ENCODE results near the gene IFITM1. TPM values are rescaled to one million over a fixed set of nuclear protein-coding genes. Genes with fewer than 3 reads are reported as not detected.

The IFITM1 gene
- total and polyA plus RNA-seq, 2 of the 13 experiments (the other 11 are each of a cell fraction or from before 2014, with no cell fraction given): 0.38 to 11.1 TPM

GRCh38 chr11:297586-298405 lies 16.0 kb upstream of the IFITM1 start (continued):
- TF ChIP-seq ARID3A (IDR thresholded peaks at IDR 0.05; ENCODE audit: low read depth, low read length) (no peak), ZNF770 (CRISPR knock-in tag; IDR thresholded peaks at IDR 0.05) (no peak), NFIC (IDR thresholded peaks at IDR 0.05; ENCODE audit: low read length) (no peak), NONO (IDR thresholded peaks at IDR 0.05) (no peak), NONO (CRISPR knock-in tag; conservative IDR thresholded peaks at IDR 0.05) (no peak), ZBTB7B (CRISPR knock-in tag; IDR thresholded peaks at IDR 0.05) (no peak), ZNF598 (CRISPR knock-in tag; IDR thresholded peaks at IDR 0.05; ENCODE audit: borderline replicate concordance) (no peak), ZNF749 (CRISPR knock-in tag; IDR thresholded peaks at IDR 0.05; ENCODE audit: borderline replicate concordance) (no peak), NFKB2 (CRISPR knock-in tag; IDR thresholded peaks at IDR 0.05; ENCODE audit: borderline replicate concordance) (no peak), ZNF687 (CRISPR knock-in tag; IDR thresholded peaks at IDR 0.05) (peak; percentile 31; the same call in 1 of the 2 replicates), ZBTB46 (CRISPR knock-in tag; IDR thresholded peaks at IDR 0.05; ENCODE audit: borderline replicate concordance) (no peak), POLR2AphosphoS2 (IDR thresholded peaks at IDR 0.05; ENCODE audit: low read depth, low read length) (no peak), MTF1 (CRISPR knock-in tag; IDR thresholded peaks at IDR 0.05) (no peak), ZNF326 (CRISPR knock-in tag; IDR thresholded peaks at IDR 0.05; ENCODE audit: borderline replicate concordance) (no peak), ATF2 (CRISPR knock-in tag; IDR thresholded peaks at IDR 0.05) (no peak), FOXP1 (IDR thresholded peaks at IDR 0.05) (no peak), FOXP1 (CRISPR knock-in tag; IDR thresholded peaks at IDR 0.05) (no peak), JUN (CRISPR knock-in tag; IDR thresholded peaks at IDR 0.05) (no peak)
